COR-L47 (cell line): ENCODE measurements around the gene RFX3.

ENCODE experiments used
- DNase-seq: peaks from one replicate; lab custom pipeline; 2025; lab: John Stamatoyannopoulos, UW

The RFX3 gene

DNA sequence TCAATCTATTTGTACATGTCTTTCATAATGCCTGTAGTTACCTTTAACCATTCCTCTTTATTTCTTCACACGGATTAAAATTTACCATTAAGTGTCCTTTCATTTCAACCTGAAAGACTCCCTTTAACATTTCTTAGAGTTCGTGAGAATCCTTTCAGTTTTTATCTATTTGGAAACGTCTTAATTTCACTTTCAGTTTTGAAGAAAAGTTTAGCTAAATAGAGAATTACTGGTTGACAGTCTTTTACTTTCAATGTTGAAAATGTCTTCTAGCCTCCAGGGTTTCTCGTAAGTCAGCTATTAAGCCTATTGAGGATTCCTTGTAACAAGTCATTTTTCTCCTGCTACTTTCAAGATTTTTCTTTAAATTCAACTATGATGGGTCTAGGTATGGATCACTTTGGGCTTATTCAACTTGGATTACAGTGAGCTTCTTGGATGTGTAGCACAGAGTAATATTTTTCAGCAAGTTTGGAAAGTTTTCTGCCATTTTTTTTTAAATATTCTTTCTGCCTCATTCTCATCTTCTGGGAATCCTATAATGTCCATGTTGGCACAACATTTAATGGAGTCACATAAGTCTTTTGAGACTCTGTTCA, 48.5 kb downstream of the RFX3 start:
- no peak for DNase-seq

DNA sequence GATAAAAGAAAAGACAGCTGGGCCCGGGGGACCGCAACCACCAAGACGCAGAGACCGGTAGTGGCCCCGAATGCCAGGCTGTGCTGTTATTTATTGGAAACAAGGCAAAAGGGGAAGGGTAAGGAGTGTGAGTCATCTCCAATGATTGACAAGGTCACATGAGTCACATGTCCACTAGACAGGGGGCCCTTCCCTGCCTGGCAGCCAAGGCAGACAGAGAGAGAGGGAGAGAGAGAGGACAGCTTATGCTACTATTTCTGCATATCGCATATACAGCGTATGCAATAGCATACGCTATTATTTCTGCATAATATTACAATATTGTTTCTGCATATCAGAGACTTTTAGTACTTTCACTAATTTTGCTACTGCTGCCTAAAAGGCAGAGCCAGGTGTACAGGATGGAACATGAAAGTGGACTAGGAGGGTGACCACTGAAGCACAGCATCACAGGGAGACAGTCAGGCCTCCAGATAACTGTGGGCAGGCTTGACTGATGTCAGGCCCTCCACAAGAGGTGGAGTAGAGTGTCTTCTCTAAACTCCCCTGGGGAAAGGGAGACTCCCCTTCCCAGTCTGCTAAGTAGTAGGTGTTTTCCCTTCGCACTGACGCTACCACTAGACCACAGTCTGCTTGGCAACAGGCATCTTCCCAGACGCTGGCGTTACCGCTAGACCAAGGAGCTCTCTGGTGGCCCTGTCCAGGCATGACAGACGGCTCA, 50.3 kb downstream of the RFX3 start:
- DNase-seq, result no peak

DNA sequence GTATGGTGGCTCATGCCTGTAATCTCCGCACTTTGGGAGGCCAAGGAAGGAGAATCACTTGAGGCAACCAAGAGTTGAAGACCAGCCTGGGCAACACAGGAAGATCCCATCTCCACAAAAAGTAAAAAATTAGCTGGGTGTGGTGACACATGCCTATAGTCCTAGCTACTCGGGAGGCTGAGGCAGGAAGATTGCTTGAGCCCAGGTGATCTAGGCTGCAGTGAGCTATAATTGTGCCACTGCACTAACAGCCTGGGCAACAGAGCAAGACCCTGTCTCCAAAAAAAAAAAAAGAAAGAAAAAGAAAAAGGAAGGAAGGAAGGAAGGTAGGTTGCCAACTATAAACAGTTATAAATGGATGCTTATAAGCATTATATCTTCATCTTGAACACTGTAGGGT, 51.0 kb downstream of the RFX3 start:
- DNase-seq, result no peak

DNA sequence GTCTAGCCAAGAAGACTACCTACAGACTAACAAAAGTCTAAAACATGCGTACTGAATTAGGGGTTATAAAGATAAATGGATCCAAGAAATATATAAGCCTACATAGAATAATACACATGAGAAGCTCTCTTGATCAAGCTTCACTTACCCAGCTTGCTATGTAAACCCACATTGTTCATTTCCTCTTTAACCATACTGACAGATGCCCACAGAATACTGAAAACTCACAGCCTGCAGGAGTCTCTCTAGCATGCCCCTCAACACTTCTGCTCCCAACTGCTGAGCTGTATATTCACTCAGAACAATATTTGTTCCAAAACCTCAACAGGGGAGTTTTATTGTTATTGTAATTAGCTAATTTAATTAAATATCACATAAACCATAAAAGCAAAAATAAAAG, 52.4 kb downstream of the RFX3 start:
- no peak for DNase-seq

DNA sequence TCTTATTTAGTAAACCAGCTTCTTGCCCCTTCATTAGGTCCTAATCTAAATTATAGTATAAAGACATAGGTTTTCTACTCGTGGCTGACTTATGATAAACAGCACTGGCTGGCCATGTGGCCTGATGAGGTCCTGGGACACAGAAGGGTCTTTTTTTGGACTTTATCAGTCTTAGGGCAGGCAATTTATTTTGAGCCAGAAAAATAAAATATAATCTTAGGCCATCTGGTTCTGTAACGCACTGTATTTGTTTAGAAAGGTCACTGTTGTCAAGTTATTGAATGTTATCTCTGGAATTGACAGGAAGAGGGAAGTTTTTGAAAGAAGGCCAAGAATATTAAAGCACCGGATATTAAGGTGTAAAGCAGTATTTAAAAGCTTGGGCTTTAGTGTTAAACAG, 53.9 kb downstream of the RFX3 start:
- no peak for DNase-seq

DNA sequence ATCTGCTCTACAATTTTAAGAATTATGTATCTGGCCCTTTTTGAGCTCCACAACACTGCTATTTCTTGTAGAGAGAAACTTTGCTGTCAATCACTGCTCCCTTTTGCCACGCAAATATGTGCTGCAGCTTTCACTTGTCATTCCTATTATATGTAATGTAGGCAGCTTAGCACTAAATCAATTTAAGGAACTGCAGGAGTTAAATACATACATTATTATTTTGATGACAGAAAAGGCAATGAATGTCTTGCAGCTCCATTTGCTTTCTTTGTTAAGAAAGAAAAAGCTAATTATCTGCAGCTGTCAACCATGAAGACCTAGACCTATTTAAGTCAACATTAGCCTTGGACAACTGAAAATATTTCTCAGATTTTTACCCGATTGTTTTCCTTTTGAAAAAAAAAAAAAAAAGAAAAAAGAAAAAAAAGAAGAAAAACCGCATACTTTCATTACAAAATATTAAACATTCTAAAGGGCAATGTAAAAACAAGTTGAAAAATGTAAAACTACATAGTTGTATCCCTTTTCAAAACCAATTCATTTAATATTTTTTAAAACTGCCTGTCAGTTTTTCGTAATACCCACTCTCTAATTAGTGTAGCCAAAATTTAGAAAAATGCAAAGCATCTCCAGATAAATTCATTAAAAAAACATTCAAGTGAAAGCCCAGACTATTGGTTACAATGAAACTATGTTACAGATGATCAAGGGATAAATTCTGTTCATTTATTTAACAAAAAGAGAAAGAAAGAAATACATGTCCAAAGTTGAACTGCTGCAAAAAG, 57.2 kb downstream of the RFX3 start:
- peak; percentile 52 for DNase-seq

DNA sequence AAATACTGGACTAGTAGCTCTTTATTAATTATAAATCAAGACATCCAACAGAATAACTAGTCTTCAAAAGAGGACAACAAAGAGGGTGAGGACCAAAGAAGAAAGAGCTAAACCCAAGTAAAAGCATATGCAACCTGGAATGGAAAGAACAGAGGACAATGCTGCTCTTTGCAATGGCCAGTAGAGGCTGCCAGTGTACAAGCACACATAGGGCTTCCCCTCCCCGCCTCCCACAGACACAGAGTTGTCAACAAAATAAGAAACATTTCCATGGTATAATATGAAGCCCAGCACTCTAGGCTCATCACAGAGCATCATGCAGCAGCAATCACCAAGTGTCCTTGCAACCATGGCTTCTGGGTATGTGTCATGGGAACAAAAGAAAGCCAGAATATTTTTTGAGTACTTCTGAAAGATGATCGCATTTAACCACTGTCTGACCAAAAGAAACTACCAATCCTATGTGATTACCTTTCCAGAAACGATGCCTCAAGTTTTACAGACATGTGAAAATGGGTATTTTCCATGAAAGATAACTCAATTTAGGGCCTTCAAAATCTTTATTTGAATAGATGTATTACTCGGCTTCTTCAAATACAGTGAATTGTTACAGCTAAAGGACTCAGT, 58.1 kb downstream of the RFX3 start:
- peak; percentile 79 for DNase-seq

DNA sequence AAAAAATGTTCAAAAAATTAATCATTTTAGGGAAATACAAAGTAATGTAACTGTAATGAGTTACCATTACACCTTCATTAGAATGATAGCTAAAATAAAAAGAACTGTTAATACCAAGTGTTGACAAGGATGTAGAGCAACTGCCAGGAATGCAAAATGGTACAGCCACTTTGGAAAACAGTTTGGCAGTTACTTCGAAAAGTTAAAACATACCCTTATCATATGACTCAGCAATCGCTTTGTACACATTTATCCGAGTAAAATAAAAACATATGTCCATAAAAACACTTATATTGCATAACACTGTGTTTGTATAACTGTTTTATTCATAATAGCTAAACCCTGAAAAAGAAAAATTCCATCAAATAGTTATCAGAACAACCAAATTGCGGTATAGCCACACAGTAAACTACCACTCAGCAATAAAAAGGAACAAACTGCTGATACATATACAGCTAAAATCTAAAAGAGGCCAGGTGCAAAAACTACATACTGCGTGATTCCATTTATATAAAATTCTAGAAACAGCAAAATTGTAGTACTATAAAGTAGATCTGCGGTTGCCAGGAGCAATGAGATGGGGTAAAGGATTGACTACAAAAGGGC, 61.7 kb downstream of the RFX3 start:
- no peak for DNase-seq

DNA sequence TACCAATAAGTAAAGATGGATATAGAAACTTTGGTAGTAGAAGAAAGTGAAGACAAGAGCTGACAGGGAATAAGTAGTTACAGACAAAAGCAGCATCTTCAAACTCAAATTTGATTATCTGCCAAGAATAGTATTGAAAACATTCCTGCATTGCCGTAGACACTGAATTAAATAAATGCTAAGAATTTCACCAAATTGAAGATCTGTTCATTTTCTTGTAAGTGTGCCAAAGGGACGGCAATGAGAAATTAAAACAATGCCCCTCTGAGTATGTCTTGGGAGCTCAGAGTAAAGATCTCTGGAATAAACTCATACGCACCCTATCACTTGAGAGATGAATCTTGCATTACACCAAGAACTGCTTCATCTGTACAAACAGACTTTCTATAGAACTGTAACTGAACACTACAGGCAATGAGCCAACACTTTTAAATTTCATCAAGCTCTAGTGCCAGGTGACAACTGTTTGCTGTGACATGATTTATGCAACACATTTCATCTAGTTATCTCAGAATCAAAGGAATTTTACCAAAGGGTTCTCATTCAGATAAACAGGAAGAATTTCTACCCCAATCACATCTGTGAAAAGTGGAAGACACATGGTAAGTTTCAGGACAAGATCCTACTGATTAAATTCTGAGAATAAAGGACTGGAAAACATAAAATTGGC, 66.9 kb downstream of the RFX3 start:
- peak; percentile 85 for DNase-seq

DNA sequence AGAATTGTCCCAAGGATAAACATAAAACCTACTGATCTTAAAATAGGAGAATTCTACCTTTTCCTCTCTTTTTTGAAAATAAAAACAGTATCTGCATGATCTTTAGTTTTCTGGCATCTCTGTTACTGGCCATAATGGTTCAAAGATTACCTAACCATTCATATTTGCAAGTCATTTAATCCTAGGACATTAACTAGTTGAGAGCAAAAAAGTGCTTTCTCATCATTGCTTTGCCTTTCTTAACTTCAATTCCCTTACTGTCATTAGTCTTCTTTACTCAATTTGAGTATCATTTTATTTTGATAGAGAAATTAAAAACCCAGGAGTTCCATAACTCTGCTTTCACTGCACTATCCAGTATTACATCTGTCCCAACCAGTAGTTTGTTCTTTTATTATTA, 68.6 kb downstream of the RFX3 start:
- DNase-seq, result no peak

DNA sequence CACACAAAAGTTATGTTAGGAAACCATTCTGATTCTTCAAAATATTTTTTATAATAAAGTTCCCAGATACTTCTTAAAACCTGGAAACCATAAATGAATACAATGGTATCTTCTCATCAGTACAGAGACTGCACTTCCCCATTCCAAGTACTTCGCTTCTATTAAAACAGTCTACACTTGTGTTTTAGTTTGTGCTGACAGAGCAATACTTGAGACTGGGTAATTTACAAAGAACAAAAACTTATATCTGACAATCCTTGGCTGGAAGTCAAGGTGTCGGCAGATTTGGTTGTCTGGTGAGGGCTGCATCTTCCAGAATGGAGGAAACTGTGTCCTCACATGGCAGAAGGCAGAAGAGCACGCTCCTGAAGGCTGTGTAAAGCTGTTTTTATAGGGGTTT, 70.1 kb downstream of the RFX3 start:
- no peak for DNase-seq

DNA sequence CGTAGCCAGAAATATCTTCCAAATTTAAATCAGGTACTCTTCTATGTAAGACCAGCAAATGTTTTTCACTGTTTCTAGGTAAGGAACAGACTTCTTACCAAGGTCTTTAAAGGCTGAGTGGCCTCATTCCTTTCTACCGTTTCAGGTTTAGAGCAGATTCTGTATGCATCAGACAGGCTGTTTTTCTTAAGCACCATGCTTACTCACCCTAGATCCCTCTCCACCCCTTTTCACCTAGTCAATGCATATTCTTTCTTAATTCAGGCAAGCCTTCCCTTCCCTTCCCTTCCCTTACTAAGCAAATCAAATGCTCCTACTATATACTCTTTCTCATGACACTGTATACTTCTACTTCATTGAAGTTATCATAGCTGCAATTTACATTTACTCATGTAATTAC, 70.7 kb downstream of the RFX3 start:
- DNase-seq, result no peak

DNA sequence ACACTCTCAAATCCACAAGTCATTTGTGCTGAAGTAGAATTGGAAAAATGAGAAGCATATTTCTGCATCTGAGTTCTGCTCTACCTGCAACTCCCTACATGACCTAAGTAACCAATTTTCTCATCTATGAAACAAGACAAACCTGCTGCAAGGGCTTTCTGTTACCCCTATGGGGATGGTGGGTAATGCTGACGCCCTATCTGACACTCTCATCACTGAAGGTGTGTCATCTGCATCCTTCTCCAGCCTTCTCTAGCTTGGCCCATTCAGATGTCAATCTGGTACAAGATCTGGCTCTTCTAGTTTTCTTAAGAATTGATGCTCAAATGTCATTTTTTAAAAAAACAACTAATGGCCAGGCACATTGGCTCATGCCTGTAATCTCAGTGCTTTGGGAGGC, 73.8 kb downstream of the RFX3 start:
- DNase-seq, result no peak

DNA sequence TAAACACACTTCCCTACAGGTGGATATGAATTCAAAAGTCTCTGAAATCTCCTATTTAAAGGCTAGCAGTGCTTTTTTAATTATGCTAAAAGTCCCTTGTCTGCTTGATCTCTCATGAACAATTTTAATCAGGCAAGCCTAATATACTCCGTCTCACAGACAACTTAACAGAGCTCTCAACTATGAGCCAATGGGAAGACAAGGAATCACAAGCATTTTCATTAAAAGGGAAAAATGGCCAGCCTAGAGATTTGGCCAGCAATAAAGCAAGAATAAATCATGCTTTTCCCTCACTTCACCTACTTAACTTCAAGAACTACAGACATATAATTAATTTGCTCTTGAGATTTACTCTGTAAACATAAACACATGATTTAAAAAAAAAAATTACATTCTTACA, 78.0 kb downstream of the RFX3 start:
- no peak for DNase-seq

DNA sequence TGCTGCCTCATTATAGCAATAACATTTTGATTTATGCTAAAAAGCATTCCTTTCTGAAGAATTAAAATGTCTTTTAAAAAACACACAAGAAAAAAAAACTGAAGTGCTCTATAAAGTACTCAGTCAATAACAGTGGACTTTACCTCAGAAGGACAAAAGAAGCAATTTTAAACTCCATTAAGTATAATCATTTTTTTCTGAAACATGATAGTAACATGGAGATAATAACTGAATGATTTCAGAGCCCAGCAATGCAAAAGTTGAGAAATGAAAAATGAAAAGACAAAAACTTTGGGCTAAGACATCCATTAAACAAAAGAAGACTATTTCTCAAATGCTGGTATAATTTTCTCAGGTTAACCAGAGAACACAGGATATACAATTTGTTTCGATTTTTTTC, 78.7 kb downstream of the RFX3 start:
- DNase-seq, result no peak

DNA sequence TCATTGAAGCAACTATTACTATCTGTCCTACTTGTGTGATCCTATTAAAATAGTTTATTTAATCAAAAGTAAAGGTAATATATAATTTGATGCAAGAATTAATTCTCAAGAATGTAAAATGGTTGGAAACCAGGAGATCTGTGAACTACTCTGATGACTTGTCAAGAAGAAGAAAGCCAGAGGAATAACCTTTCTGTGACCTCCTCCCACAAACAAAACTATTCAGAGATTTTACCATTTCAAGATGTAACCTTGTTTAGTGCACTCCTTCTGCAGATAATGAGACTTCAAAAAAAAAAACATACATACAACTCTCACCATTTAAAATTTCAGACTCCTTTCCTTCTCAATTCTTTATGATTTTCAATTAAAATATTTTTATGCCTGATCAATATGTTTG, 79.5 kb downstream of the RFX3 start:
- DNase-seq, result no peak

DNA sequence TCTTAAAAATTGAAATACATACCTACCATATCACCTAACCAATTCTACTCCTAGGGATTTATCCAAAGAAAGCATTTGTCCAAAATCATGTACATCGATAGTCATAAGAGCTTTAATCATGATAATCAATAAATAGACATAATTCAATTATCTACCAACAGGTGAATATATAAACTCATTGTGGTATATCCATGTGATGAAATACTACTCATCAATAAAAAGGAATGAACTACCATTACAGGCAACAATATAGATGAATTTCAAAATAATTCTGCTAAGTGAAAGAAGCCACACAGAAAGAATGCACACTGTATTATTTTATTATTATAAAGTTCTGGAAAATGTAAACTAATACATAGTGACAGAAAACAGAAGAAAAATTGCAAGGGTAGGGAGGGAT, 81.8 kb downstream of the RFX3 start:
- DNase-seq, result no peak

DNA sequence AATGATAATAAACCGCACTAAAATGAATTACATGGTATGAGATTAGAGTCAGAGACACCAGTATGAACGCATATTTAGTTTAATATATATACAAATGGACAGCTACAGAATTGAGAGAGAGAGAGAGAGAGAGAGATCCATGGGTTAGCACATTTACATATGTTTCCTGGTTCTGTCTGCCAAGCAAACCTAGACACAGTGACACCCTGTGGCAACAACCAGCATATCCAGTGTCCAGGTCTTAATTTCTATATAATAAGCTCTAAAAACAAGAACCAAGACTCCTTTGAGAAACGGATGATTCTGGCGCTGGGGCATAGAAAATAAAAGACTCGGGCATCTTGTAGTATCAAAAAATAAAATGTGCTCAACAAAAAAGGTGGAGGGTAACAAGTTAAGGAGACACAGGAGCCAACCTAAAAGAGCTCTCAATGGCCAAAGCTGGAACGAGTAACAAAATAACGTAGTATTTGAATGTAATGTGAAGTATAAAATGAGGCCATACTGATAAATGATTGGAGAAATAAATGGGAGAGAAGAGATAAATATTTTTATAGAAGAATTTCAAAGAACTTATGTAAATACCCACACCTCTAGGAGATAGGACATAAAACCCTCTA, 84.5 kb downstream of the RFX3 start:
- peak; percentile 29 for DNase-seq

DNA sequence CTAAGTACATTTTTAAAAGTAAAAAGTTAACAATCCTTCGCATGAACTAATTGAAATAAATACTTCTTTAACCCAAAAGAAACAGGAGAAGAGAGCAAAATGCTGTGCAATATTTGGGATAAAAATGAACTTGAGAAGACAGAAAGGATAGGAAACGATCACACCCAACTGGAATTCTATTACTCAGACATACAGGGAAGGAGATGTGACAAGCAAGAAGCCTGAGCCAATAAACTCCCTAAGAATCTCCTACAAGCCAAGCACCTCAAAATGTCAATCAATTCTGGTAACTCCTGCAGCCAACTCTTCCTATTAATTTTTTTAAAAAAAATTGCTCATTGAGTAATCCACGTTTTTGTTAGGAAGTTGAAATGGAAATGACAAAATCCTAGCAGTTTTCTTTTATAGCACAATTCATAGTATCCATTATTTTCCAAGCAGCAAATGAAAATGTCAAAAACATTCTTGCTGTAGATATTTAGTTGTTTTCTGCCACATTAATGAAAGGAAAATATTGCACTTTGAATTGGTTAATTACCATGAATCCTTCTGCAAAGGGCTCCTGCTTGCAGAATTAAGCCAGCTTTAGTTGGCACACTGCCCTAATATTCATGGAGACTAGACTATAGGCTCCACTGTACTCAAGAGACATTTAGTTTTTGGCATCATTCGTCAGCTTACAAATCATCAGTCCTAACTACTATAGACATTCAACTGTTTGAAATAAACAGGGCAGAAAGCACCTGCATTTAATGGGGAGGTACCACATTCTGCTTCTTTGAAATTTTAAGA, 89.0 kb downstream of the RFX3 start:
- peak; percentile 77 for DNase-seq

DNA sequence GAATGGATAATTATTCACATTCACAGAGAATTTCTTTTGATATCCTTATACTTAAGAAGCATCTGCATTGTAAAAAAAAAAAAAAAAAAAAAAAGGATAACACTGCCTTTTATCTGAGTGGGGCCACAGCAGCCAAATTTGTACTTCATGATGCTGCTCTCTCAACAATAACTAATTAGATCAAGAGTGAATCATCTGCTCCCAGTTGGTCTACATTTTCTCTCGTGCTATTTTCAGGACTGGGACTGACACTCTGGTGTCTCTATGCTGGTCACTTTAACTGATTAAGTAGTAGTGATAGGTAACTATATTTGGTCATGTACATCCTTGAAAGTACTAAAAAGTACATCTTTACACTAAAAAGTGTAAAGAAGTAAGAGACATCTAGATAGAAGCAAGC, 90.1 kb downstream of the RFX3 start:
- no peak for DNase-seq

DNA sequence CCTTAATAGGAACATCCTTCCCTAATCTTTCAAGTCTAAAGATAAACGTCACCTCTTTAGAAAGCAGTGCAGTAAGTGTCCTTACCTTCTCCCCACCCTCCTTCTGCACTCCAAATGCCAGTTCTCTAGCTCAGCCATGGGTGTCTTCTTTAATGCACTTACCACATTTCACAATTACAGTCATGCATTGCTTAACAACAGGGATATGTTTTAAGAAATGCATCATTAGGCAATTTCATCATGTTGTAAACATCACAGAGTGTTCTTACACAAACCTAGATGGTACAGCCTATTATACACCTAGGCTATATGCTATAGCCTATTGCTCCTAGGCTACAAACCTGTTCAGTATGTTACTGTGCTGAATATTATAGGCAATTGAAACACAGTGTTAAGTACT, 91.2 kb downstream of the RFX3 start:
- no peak for DNase-seq
